Fibroblast of mammary gland (primary cell): ENCODE data around the gene ADAMTS4.

ENCODE experiments used
- DNase-seq: peaks from one replicate; pipeline ENCODE4 v3.0.0-alpha.2; 2010; ENCODE audit warnings: low read depth
- H3K4me3 ChIP-seq: 2 replicates; pipeline ENCODE4 v1.5.1; 2011; ENCODE audit warnings: low read depth, mild to moderate bottlenecking, low read length, moderate library complexity; ENCODE audit not compliant: control insufficient read depth
- CTCF ChIP-seq: conservative IDR thresholded peaks from 2 replicates; pipeline ENCODE4 v1.5.1; 2011; ENCODE audit warnings: low read depth, low read length, inconsistent platforms; ENCODE audit not compliant: control insufficient read depth, insufficient read depth

The ADAMTS4 gene

GRCh38 chr1:161233102-161233501, 34.2 kb upstream of the ADAMTS4 start:
- no peak for DNase-seq
- no peak for TF ChIP-seq CTCF
- H3K4me3 ChIP-seq = no peak overlapping the region

- H3K4me3 ChIP-seq = no peak overlapping the region
- no peak for DNase-seq
- TF ChIP-seq CTCF = no peak
These were observed 31.9 kb upstream of the ADAMTS4 start for GRCh38 chr1:161230762-161231161.

- H3K4me3 ChIP-seq = no peak overlapping the region
- TF ChIP-seq CTCF = no peak
- DNase-seq = no peak
These were observed 31.0 kb upstream of the ADAMTS4 start for GRCh38 chr1:161229896-161230295.

GRCh38 chr1:161228032-161228431, 29.2 kb upstream of the ADAMTS4 start:
- no peak for DNase-seq
- TF ChIP-seq CTCF = no peak
- no peak overlapping the region for H3K4me3 ChIP-seq

GRCh38 chr1:161227196-161227871, 28.5 kb upstream of the ADAMTS4 start:
- peak; percentile 75 for TF ChIP-seq CTCF
- peak; percentile 74 for DNase-seq
- H3K4me3 ChIP-seq = peak overlapping the region; percentile 99

- no peak for TF ChIP-seq CTCF
- peak overlapping the region; percentile 99 for H3K4me3 ChIP-seq
- no peak for DNase-seq
These were observed 27.9 kb upstream of the ADAMTS4 start for GRCh38 chr1:161226759-161227158.

- DNase-seq = no peak
- TF ChIP-seq CTCF = no peak
These were observed 27.5 kb upstream of the ADAMTS4 start for GRCh38 chr1:161226320-161226711.

More at GRCh38 chr1:161226320-161226711, 27.5 kb upstream of the ADAMTS4 start:
- peak overlapping the region; percentile 99 for H3K4me3 ChIP-seq
